ENCODE data around the gene NOD1. TPM values are rescaled to one million over a fixed set of nuclear protein-coding genes. Genes with fewer than 3 reads are reported as not detected.

Gene NOD1
- total RNA-seq, 4 donors from 2014 or later: 17.6 to 36.5 (median 23.0) TPM

DNA sequence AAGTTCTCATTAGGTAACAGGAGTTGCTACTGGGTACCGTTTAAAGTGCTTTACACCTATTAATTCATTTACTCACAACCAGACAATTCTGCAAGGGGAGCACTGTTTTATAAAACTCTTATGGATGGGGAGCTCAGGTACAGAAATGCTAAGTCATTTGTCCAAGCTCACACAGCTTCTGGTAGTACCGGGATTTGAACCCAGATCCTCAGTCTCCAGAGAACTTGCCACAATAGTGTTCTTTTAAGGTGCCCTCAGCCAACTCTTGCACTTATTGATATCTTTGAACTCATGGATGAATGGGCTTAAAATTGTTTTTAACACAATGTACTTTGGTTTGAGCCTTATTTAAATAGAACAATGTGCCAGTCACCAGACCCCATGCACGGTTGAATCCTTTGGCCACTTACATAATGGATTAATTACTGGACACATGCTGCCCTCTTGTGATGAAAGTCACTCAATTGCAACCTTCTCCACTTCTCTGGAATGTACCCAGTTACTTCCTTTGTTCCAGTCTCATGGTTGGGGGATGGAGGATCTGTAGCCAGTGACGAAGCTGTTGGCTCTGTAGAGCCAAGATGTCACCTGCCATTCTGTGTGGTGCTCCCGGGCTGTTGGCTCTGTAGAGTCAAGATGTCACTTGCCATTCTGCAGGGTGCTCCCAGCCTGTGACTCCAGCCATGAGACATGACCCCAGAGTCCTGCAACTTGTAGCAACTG, 65.6 kb downstream of the NOD1 start:
- TF ChIP-seq, protein P1, sequence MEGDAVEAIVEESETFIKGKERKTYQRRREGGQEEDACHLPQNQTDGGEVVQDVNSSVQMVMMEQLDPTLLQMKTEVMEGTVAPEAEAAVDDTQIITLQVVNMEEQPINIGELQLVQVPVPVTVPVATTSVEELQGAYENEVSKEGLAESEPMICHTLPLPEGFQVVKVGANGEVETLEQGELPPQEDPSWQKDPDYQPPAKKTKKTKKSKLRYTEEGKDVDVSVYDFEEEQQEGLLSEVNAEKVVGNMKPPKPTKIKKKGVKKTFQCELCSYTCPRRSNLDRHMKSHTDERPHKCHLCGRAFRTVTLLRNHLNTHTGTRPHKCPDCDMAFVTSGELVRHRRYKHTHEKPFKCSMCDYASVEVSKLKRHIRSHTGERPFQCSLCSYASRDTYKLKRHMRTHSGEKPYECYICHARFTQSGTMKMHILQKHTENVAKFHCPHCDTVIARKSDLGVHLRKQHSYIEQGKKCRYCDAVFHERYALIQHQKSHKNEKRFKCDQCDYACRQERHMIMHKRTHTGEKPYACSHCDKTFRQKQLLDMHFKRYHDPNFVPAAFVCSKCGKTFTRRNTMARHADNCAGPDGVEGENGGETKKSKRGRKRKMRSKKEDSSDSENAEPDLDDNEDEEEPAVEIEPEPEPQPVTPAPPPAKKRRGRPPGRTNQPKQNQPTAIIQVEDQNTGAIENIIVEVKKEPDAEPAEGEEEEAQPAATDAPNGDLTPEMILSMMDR (IDR thresholded peaks at IDR 0.05; ENCODE audit: low read depth): no peak

DNA sequence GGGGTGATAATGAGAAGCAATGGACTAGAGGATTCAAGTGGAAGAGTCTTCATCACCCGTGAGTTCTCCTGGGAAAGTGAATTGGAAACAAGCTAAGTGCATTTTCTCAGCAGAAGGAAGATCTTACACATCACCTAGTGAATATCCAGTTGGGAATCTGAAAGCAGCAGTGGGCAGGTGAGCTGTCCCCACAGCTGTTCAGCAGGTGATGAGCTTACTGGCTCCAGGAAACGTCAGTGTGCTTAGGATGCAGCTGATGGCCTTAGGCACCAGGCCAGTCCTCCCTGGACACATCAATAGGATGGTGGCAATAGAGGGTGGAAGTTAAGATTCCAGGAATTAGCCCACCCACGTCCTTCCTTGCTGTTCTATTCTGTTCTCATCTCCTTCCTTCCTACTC, 66.7 kb downstream of the NOD1 start:
- TF ChIP-seq, protein P1 (IDR thresholded peaks at IDR 0.05; ENCODE audit: low read depth): no peak

DNA sequence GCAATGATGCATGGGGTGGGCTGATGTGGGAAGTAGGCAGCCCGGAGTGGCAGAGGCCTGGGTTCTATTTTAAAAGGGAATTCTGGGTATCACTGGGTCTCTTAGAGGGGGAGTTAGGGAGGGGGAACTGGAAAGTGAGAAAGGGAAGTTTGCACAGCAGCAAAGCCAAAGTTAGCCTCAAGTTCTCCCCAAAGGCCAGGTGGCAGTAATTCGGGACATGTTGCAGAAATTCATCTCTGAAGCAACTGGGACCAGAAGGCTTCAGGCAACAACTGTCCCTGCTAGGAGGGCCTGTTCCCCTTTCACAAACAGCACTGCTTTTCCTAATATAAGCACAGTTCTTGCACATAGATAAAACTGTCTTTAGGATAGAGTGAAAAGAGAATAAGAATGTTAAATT, 67.4 kb downstream of the NOD1 start:
- TF ChIP-seq, protein P1 (IDR thresholded peaks at IDR 0.05; ENCODE audit: low read depth): no peak

DNA sequence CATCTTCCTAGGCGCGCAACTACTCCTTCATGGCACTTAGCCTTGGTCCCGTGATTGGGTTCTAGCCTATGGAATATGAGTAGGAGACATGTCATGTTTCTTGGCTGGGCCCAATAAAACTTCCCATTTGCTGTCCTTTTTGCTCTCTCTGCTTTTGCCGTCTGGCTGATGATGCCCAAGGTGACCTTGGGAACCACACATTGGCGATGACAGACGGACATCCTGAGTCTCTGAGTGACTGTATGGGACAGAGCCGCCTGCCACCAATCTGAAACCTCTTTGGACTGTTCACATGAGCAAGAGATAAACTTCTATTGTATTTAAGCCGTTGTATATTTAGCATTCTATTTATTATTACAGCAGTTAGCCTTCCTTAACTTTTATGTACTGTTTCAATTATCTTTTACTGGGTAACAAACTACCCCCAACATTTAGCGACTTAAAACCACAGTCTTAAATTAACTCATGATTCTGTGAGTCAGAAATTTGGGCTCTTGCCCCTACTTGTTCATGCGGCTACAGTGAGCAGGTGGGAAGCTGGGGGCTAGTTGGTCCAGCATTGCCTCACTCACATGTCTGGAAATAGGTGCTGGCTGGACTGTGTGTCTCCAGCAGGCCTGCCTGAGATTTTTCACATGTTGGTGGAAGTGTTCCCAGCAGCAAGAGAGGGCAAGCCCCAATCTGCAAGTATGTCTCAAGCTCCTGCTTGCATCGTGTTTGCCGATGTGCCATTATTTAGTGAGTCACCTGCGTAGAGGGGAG, 71.7 kb downstream of the NOD1 start:
- TF ChIP-seq, protein P1 (IDR thresholded peaks at IDR 0.05; ENCODE audit: low read depth): no peak

DNA sequence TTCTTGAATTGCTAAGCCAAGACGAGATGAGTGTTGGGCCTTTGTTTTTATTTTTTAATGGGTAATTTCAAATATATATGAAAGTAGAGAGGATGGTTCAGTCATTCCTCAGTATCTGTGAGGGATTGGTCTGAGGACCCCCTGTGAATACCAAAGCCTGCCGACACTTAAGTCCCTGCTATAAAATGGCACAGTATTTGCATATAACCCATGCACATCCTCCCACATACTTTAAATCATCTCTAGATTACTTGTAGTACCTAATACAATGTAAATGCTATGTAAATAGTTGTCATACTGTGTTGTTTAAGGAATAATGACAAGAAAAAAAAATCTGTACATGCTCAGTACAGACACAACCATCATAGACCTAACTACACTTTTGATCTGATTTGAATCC, 73.4 kb downstream of the NOD1 start:
- TF ChIP-seq, protein P1 (IDR thresholded peaks at IDR 0.05; ENCODE audit: low read depth): no peak

DNA sequence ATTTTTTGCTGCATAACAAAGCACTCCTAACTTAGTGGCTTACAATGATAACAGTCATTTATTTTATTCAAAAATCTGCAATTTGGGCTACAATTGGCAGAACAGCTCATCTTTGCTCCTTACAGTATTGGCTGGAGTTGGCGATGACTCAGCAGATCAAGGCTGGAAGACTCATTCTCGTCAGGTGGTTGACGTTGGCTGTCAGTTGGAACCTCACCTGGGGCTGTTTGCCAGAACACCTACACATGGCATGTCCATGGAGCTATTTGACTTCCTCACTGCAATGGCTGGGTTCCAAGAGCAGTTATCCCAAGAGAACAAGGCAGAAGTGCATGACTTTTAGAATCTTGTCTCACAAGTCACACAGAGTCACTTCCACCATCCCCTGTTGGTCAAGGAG, 75.1 kb downstream of the NOD1 start:
- TF ChIP-seq, protein P1 (IDR thresholded peaks at IDR 0.05; ENCODE audit: low read depth): no peak

DNA sequence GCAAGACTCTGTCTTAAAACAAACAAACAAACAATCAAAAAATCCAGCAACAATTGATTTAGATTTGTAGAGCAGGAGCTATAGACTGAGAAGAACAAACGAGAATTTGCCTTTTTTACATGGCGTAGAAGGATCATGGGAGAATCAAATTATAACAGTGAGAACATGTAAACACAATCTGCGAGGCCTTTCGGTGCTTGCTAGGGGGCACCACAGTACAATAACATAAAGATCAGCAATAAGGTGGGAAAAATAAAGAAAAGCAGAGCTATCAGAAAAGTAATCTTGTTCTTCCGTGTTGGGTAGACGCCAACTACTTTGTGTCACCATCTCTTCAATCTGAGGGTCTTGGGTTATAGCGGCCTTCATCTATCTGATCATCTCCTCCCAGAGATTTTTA, 82.2 kb downstream of the NOD1 start:
- TF ChIP-seq, protein P1 (IDR thresholded peaks at IDR 0.05; ENCODE audit: low read depth): no peak

Measured in subcutaneous adipose tissue (tissue), 4 donors.